Ovary (tissue), 3 donors: ENCODE measurements around the gene HOPX.

Experiments
- CTCF ChIP-seq, 3 donors: fragments of 450-650 bp in 2 of 3; fragments of 200-600 bp in 1 of 3; IDR thresholded peaks; one replicate each; pipeline versions ENCODE4 v1.5.1 to v1.8.0; 2016 to 2022; ENCODE audit warnings: antibody characterized with exemption in 3 of 3, mild to moderate bottlenecking in 1 of 3
- EP300 ChIP-seq: sonication (generic); formaldehyde crosslinking; IDR thresholded peaks from one replicate; pipeline ENCODE4 v1.6.1; 2017; ENCODE audit warnings: antibody characterized with exemption
- POLR2A ChIP-seq: fragments of 450-650 bp; IDR thresholded peaks from one replicate; pipeline ENCODE4 v1.6.1; 2017; ENCODE audit warnings: antibody characterized with exemption, mild to moderate bottlenecking, moderate library complexity
- donor health status: DM: no; HTN: no; CAD: no.

DNA sequence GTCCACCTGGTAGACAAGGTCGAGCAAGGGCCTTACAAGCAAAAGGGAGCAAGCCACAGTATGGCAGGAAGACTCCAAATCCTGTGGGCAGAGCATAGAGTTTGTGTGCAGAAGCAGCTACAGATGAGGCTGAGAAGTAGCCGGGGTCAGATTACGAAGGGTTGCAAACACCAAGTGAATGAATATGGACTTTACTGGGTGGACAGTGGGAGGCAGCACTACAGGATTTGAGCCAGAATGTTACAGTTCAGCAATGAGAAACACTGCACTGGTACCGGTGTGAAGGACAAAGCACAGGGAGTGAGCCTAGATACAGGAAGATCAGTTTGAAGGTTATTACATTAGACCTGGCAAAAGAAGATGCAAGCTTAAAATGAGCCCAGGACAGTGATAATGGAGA lies 46.1 kb upstream of the HOPX start:
- TF ChIP-seq CTCF (IDR thresholded peaks at IDR 0.05) (no peak), POLR2A (no peak), EP300 (no peak)
